GM18499 (cell line): ENCODE measurements around the gene CABLES1.

ENCODE experiments used
- ATAC-seq: cut with Tn5 transposase; IDR thresholded peaks from one replicate; pipeline ENCODE4 v1.9.1; 2021; ENCODE audit warnings: moderate number of reproducible peaks; ENCODE audit not compliant: insufficient read depth, unreplicated experiment

Gene CABLES1

DNA sequence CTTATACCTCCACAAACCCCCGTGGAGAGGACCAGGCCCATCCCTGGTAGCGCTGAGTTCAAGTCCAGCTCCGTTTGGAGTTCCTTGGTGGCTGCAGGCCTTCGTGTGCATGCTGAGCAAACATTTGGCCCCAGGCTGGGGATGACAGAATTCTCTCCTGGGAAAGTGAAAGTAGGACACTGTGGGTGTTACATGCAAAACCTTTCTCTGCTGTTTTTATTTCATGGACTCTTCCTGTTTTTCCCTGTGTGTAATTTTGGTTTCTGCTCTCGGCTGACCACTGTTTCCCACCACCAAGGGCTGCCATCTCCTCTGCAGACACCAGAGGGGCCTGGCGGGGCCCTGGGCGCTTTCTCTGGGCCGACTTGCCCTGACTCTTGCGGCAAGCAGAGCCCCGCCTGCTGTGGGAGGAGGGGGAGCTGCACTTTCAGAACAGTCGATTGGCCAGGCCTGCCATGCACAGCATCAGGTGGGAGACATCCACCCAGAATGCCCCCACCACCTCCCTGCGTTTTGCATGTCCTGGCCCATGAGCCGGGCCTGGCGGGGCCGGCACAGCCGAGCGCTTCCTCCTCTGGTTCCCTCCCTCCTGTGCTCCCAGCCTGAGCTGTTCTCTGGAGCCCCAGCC lies 102.4 kb downstream of the CABLES1 start:
- ATAC-seq = no peak

DNA sequence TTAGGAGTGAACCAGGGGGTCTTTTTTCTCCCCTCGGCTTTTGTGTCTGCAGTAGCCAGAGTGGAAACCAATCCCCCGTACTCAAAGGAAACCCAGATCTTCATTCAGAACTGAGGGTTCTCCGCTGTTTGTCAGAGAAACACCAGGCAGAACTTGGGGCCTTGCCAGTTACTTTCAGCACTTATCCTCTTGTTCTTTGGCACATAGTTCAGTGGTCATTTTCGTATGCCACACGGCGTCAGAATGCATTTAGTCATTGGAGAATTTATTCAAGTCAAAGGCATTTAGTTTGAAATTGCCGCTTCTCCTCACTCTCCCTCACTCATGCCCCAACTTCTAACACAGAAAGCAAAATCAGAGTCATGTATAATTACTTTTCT lies 102.9 kb downstream of the CABLES1 start:
- ATAC-seq = no peak

DNA sequence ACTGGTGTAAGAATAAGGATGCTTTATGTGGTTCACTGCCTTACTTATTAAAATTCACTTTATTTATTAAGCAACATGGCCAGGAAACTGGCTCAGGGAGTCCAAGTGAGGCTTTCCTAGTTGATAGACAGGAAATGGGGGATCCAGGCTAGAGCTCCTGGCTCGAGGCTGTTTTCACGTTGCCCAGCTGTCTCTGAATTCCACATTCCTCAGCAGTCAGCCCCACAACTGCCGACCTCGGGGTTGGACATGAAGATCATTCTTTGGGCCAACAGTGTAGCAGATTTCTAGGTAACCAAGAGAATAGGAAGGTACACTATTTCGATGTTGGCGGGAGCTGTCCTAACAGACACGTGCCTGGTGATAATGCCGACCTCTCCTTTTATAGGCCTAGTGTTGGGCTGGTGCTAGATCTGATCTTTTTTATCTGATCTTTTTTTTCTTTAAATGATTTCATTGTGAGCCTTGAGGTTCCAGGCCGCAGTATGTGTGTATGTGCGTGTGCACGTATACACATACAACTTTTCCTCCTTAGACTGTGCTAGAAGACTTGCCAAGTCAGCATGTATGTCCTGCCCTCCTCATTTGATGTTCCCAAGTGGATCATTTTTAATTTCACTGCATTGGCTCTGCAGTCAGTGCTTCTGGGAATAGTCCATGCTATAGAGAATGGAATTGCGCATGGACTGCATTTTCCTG lies 103.5 kb downstream of the CABLES1 start:
- ATAC-seq = no peak

DNA sequence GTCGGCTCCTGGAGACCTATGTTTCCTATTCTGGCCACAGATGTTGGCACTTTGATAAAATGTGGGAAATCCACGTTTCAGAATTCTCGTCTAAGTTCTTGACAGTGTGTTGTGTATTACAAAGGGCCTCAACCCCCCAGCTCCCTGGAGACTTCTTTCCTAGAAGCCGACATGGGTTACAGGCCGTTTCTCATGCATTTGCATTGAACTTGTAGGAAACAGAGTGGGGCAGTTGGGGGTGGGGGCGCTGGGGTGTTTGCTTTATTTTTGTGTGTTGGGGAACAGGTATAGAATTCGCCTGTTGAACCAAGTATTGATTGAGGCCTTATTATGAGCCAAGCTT lies 104.0 kb downstream of the CABLES1 start:
- ATAC-seq = no peak

DNA sequence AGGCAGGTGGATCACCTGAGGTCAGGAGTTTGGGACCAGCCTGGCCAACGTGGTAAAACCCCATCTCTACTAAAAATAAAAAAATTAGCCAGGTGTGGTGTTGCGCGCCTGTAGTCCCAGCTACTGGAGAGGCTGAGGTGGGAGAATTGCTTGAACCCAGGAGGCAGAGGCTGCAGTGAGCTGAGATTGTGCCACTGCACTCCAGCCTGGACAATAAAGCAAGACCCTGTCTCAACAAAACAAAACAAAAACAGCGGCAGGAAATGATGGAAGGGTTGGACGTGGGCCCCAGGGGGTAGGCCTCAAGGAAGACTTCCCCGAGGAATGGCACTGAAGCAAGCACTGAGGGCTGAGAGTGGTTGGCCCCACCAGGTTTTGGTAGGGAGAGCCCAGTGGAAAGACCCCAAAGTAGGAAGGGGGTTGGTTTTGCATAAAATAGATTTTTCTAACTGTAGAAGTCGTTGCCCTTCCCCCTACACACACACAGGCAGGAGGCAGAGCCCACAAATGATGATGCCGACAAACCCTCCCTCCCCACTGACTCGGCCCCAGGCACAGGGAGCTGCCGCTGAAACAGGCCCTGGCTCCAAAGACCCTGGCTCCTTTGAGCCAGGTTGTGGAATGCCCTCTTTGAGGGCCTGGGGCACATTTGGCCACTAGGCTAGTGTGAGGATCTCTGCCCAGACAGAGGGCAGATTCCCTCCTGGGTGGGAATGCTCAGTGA lies 104.8 kb downstream of the CABLES1 start:
- ATAC-seq = no peak

DNA sequence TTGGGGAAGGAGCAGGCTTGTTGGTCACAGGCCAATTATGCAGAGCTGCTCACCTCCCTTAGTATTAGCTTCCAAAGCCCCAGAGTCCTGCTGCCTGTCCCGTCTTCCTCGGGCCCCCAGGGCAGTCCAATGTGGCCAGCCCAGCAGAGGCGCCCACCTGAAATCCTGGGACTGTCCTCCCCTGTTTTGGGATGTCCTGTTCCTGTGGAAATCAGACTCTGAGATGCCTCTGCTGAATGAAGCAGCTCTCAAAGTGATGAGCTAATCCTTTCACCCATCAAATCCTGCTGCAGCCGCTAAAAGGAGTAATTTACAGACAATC lies 105.3 kb downstream of the CABLES1 start:
- ATAC-seq = no peak

DNA sequence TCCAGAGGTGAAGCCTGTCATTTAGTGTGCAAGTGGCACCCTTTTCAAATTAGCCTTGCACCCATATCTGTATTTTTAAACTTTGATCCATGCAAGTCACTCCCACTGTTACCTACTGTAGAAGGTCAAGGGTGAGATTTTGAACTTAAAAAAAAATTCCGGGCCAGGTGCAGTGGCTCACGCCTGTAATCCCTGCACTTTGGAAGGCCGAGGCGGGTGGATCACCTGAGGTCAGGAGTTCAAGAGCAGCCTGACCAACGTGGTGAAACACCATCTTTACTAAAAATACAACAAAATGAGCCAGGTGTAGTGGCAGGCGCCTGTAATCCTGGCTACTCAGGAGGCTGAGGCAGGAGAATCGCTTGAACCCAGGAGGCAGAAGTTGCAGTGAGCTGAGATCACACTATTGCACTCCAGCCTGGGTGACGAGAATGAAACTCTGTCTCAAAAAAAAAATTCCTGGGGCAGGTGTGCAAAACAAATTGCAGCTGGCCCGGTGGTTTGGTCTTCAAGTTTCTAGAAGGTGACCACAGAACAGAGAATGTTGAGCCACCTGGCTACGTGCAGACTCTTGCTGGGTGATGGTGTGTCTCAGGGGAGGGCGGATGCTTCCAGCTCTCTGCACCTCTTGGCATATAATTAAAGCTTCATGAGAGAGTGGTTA lies 106.7 kb downstream of the CABLES1 start:
- ATAC-seq = peak; percentile 73

DNA sequence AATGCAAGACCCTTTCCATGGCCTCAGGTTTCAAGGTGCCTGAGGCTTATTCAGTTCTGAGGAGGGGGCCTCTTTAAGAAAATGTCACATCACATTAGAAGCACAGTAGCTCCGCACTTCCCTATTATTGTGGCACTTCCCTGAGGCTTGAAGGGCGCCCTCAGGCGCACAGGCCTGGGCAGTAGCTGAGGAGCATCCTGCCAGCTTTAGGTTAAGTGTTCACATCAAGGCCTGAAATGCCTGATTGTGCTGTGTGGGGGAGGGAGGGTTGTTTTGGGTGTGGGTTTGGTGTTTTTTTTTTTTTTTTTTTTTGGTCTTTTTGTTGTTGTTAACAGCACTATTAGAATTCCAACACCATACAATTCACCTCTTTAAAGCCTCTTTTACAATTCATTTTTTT lies 107.9 kb downstream of the CABLES1 start:
- no peak for ATAC-seq

DNA sequence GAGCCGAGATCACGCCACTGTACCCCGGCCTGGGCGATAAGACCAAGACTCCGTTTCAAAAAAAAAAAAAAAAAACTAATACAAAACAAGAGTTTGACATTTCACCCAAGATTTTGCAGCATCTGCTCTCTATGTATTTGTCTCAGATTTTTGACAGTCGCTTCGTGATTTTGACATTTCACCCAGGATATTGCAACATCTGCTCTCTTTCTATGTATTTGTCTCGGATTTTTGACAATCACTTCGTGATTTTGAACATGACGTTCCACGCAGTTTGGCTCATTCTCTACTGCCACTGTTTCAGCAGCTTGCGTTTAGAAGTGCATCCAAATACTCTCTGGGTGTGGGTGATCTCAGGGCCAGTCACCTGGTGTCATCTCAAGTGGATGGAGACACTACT lies 108.5 kb downstream of the CABLES1 start:
- no peak for ATAC-seq

DNA sequence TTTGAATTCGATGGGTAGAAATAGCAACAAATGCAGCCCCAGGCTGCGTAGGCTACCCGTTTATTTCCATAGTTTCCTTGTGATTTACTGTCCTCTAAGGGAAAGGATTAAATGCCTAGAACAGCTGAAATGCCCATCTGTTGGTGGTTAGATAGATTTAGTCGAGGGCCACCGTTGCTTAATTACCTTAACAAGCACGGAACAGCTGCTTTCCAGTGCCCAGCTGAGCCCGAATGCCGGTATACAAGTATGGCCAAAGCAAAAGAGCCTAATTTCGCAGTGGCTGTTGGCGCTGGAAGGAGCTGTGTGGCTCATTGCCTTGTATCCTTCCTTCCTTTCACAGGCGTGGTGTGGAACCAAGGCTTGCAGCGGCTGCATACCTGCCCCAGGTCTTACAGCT lies 109.1 kb downstream of the CABLES1 start:
- ATAC-seq = no peak

DNA sequence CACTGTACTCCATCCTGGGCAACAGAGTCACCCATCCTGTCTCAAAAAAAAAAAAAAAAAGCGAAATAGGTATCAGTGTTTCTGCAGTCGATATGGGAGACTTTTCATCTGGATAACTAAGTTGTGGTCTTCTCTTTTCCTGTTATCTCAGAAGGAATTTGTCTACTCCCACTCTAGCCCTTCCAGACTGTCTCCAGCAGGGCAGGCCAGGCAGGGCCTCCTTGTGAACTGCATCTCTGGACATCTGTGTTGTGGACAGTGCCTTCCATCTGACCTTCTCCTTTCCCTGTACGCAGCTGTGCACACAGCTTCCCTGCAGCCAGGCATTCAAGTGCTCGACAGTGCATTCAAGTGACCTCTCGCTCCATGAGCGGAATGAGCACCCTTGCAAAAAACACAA lies 110.2 kb downstream of the CABLES1 start:
- no peak for ATAC-seq

DNA sequence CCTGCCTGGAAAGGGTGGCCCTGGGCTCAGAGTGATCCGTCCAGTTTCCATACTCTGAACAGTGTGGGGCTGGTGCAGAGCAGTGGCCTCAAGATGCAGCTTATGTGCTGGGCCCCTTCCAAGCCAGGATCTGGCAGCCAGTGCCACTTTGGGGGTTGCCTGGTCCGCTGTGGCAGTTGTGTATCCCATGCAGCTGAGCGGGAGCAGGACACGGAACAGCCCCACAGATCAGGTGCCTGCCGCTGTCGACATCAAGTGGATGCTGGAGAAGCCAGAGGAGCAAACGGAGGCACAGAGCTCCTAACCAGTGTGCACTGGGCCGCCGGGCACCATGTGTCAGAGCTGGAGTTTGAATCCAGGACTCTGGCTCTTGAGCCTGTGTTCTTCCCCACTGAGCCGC lies 112.0 kb downstream of the CABLES1 start:
- ATAC-seq = no peak

DNA sequence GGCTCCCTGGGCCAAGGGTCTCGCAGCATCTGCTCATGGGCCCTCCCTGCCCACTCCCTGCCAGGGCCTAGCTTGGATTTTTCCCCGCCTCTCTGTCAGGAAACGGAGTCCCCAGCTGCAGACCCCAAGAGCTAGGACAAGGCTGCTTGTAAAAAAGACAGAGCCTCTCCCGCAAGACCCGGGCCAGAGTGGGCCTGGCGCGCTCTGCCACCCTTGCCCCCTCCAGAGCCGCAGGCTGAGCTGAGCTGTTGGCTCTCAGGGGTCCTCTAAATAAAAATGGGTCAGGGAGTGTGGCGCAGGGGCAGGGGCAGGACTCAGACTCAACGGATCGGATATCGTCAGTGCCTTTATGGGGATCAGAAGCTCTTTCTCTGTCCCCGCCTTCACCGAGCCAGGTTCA lies 112.6 kb downstream of the CABLES1 start:
- ATAC-seq = no peak

DNA sequence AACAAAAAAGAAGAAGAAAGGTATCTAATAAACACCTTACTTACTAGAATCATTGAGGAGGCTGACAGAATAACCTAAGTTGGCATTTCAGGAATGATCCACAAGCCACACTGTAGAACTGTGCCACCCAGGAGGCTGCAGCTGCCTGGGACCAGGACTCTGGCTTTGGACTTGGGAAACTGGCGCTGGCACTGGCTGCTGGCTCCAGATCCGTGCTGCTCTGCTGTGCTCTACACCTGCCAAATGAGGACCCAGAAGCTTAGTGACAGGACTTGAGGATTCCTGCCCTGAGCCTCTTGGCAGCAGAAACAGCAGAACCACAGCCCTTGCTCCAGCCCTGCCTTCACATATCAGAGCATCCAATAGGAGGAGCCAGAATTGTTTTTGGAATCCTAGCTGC lies 113.5 kb downstream of the CABLES1 start:
- no peak for ATAC-seq

DNA sequence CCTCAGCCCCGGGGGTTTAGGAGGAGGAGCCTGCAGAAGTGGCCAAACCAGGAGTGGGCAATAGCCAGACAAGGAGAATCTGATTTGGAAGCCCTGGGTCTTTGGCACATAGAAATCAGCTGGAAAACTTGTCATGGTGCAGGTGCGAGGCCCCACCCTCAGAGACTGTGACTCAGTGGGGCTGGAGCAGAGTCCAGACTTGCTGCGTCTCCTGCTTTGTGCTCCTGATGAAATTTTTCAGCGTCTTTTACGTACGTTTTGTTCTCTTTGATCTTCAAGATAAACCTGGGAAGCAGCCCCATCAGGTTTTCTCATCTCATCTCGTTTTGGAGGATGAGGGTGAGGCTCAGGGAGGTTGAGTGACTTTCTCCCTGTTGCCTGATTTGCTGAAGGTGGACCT lies 114.1 kb downstream of the CABLES1 start:
- ATAC-seq = no peak

DNA sequence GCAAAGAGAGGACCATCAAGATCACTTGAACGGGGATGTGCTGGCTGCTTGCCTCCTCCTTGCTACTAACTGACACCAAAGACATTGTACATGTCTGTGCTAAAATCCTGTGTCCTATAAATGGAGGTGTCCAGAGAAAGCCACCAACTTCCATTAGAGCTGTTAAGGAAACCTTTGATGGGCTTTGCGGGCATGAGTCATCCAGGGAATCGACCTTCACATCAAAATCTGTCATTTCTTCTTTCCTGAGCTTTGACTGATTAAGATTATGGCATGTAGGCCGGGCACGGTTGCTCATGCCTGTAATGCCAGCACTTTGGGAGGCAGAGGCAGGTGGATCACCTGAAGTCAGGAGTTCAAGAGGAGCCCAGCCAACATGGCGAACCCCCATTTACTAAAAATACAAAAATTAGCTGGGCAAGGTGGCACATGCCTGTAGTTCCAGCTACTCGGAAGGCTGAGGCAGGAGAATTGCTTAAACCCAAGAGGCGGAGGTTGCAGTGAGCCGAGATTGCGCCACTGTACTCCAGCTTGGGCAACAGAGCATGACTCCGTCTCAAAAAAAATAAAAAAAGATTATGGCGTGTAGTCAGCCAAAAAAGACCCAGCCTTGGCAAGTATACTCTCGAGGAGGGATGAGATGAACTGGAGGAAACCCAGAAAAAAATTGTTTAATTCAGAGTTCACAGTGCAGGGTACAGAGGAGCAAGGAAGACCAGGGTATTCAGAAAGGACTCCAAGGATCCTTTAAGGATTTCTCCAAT lies 115.8 kb downstream of the CABLES1 start:
- no peak for ATAC-seq

DNA sequence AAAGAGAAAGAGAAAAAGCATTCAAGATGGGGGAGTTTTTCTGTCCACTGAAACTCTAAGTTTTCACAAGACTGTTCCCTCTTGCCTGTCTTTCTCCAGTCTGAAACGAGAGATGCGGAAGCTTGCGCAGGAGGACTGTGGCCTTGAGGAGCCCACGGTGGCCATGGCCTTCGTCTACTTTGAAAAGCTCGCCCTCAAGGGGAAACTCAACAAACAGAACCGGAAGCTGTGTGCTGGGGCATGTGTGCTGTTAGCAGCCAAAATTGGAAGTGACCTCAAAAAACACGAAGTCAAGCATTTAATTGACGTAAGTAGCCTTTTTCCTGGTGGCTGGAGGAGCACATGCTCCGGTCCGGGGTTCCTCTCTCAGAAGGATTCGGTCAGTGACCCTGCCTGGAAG lies 118.3 kb downstream of the CABLES1 start:
- no peak for ATAC-seq

DNA sequence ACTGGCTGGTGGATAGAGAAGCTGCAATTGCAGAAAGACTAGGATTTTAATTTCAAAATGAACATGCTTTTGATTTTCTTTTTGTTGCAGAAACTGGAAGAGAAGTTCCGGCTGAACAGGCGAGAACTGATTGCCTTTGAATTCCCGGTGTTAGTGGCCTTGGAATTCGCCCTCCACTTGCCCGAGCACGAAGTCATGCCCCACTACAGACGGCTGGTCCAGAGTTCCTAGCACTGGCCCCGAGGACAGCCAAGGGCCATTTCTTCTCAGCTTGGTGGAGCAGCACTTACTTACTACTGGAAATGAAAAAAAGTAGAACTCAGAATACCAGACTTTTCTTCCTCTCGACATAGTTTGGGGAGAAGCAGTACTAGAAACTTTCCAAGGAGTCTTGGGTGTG lies 121.9 kb downstream of the CABLES1 start:
- no peak for ATAC-seq

DNA sequence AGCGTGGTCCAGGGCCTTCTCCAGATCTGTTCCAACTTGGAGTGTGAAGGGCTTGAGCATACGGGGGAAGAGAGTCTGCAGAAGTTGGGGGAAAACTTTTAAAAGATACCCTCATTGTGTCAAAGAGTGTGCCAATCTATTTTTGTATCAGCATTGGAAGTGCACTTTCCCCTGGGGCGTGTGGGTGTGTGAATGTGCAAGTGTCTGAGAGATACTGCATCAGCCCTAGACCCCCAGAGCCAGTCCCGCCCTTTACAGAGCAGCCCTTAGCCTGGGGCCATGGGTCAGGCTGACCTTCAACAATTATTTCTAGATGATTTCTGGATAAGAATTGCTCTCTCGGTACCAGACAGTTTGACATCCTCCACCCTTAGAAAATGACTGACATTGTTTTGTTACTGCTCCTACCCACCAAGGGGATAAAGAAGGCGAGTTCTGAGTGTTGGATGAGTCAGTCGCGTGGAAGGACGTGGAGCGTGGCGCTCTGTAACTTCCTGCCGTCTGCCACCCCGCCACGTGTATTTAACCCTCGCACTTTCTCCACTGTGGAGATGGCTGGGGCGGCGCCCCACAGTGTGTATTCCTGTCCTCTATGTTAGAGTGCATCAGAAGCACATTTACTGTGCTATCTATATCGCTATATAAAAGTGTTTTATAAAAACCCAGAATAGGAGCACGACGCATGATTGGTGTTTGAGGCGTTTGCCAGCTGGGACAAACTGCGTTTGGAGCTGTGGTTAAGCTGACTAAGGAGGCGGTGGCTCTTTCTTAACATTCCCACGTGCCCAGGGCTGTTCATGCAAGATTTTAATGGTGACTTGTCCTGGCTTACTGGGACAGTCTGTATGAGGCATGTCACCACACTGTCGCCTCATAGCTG lies 122.6 kb downstream of the CABLES1 start:
- no peak for ATAC-seq
